OCI-LY3 (cell line): ENCODE data around the gene ABCG1.

Experiments used
- EZH2phosphoT487 ChIP-seq: fragments of 200-600 bp; shearing (Covaris generic); IDR thresholded peaks from 2 replicates; pipeline ENCODE4 v1.6.1; 2018; ENCODE audit warnings: antibody characterized with exemption, mixed run types, low read depth
- TF ChIP-seq, protein P1 (sequence below): fragments of 200-600, 300-600 bp; sonication (generic); IDR thresholded peaks from 2 replicates; pipeline ENCODE4 v1.5.1; 2014; ENCODE audit warnings: antibody characterized with exemption, low read length, low read depth

GRCh38 chr21:42245331-42246193, 26.6 kb downstream of the ABCG1 start:
- TF ChIP-seq, protein P1, sequence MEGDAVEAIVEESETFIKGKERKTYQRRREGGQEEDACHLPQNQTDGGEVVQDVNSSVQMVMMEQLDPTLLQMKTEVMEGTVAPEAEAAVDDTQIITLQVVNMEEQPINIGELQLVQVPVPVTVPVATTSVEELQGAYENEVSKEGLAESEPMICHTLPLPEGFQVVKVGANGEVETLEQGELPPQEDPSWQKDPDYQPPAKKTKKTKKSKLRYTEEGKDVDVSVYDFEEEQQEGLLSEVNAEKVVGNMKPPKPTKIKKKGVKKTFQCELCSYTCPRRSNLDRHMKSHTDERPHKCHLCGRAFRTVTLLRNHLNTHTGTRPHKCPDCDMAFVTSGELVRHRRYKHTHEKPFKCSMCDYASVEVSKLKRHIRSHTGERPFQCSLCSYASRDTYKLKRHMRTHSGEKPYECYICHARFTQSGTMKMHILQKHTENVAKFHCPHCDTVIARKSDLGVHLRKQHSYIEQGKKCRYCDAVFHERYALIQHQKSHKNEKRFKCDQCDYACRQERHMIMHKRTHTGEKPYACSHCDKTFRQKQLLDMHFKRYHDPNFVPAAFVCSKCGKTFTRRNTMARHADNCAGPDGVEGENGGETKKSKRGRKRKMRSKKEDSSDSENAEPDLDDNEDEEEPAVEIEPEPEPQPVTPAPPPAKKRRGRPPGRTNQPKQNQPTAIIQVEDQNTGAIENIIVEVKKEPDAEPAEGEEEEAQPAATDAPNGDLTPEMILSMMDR, result no peak
- TF ChIP-seq EZH2phosphoT487, result no peak
